ENCODE measurements around the gene KLF18.

DNA sequence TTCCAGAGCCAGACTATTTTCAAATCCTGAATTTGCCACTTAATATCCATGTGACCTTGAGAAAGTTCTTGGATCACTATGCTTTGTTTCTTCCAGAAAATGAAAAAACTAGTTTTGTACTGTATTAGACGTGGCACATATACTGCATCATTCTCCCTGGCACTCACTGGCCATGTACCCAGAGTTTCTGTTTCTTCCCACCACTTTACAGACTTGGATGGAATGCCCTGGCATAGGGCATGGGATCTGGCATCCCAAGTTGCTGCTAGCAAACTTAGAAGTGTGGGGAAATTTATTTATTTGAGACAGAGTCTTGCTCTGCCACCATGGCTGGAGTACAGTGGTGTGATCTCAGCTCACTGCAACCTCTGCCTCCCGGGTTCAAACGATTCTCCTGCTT lies 10.0 kb downstream of the KLF18 start:
- TF ChIP-seq, protein P1, sequence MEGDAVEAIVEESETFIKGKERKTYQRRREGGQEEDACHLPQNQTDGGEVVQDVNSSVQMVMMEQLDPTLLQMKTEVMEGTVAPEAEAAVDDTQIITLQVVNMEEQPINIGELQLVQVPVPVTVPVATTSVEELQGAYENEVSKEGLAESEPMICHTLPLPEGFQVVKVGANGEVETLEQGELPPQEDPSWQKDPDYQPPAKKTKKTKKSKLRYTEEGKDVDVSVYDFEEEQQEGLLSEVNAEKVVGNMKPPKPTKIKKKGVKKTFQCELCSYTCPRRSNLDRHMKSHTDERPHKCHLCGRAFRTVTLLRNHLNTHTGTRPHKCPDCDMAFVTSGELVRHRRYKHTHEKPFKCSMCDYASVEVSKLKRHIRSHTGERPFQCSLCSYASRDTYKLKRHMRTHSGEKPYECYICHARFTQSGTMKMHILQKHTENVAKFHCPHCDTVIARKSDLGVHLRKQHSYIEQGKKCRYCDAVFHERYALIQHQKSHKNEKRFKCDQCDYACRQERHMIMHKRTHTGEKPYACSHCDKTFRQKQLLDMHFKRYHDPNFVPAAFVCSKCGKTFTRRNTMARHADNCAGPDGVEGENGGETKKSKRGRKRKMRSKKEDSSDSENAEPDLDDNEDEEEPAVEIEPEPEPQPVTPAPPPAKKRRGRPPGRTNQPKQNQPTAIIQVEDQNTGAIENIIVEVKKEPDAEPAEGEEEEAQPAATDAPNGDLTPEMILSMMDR (conservative IDR thresholded peaks at IDR 0.05): no peak
- no peak for TF ChIP-seq EZH2 (IDR thresholded peaks at IDR 0.05; ENCODE audit: low read depth)

Data from PC-9 (cell line).